HG02884 (cell line): Measurements from ENCODE around the gene C1orf53.

Experiments used
- ATAC-seq: cut with Tn5 transposase; IDR thresholded peaks from one replicate; pipeline ENCODE4 v1.9.1; 2021; ENCODE audit warnings: mild to moderate bottlenecking, moderate library complexity; ENCODE audit not compliant: unreplicated experiment

C1orf53 gene

DNA sequence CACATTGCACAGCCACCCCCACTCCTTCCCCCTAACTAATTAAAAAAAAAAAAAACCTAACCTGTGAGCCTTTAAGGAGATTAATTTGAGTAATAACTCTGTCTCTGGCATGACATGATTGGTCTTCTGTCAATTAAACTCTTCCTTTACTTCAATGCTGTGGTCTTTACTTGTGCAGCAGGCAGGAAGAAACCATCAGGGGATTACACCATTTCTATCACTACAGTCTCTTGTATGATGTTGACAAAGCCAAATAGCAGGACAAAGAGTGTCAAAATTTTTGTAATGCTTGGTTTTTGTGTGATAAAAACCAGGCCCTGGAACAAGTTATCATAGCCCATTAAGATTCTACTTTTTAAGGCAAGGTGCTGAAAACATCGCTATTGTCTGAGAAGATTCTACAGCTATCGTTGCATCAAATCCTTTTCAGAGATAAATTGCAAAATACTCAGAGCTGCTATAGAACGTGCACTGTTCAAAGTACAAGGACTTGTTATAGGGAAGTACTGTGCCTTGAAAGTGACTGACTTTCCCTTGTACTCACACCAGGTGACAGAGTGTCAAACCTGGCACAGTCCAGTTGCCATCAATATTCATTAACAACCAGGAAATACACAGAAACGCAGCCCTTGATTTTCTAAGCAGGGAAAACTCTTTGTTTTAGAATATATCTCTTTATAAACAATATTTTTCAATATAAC, 52.4 kb downstream of the C1orf53 start:
- ATAC-seq: no peak

DNA sequence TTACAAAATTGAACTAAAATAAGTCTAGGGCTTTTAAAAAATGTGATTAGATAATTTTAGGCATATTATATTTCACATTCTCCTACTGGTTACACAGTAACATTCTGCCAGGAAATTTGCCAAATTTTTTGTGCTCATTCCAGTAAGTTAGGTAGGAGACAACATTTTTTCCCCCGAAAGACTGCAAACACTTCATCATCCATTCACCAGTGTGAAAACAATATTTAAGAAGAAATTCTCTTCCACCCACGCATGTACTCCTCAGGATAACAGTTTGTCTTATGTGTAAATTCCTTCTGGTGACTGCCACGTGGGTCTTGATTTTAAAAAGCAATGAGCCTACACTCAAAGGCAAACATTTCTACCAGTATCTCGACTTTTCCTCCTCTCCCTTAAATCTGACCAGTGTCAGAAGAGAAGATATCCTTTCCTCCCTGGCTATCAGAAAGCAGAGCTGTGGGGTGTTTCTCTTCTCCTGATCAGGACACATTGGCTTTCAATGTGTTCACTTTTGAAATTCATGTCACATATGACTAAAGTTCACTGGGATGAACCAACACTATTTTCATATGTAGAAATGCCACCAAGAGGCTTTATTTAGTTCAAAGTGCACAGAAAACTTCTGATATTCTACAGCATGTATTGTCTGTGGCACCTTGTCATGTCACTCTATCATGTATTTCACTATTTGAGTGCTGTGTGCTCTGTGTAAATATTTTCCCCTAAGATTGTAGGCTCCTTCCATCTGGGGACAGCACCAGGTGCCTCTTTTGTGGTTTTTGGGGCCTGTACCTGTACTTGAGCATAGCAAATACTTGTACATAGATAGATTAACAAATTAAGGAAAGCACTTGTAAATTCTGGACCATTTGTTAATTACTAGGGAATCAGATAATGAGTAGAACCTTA, 53.3 kb downstream of the C1orf53 start:
- ATAC-seq: no peak
